DMS153 treated with DMSO at 0.1 percent for 48 hours (cell line): ENCODE measurements around the gene CEMIP.

Experiments
- DNase-seq: peaks from one replicate; lab custom pipeline; 2025; ENCODE audit not compliant: unreplicated experiment; lab: John Stamatoyannopoulos, UW

Gene CEMIP

GRCh38 chr15:80780416-80781221, 1.4 kb downstream of the CEMIP start:
- no peak for DNase-seq

- DNase-seq = no peak
These were observed 4.1 kb downstream of the CEMIP start for GRCh38 chr15:80783260-80783659.

GRCh38 chr15:80785335-80785734, 6.2 kb downstream of the CEMIP start:
- DNase-seq = no peak

- no peak for DNase-seq
These were observed 6.7 kb downstream of the CEMIP start for GRCh38 chr15:80785811-80786354.

- no peak for DNase-seq
These were observed 8.1 kb downstream of the CEMIP start for GRCh38 chr15:80787316-80787715.

- DNase-seq = no peak
These were observed 9.4 kb downstream of the CEMIP start for GRCh38 chr15:80788536-80788935.

GRCh38 chr15:80789296-80789695, 10.1 kb downstream of the CEMIP start:
- no peak for DNase-seq

GRCh38 chr15:80789796-80790195, 10.6 kb downstream of the CEMIP start:
- no peak for DNase-seq

- no peak for DNase-seq
These were observed 11.1 kb downstream of the CEMIP start for GRCh38 chr15:80790236-80790635.

- DNase-seq = no peak
These were observed 11.8 kb downstream of the CEMIP start for GRCh38 chr15:80791004-80791403.

GRCh38 chr15:80796407-80796806, 17.2 kb downstream of the CEMIP start:
- DNase-seq = no peak

GRCh38 chr15:80798911-80799310, 19.7 kb downstream of the CEMIP start:
- DNase-seq = no peak

GRCh38 chr15:80800067-80800466, 20.9 kb downstream of the CEMIP start:
- no peak for DNase-seq

- no peak for DNase-seq
These were observed 22.9 kb downstream of the CEMIP start for GRCh38 chr15:80801891-80802680.

GRCh38 chr15:80803580-80804525, 24.7 kb downstream of the CEMIP start:
- DNase-seq = no peak

GRCh38 chr15:80804970-80805495, 25.9 kb downstream of the CEMIP start:
- DNase-seq = peak; percentile 45

- DNase-seq = no peak
These were observed 32.7 kb downstream of the CEMIP start for GRCh38 chr15:80811781-80812315.

- DNase-seq = no peak
These were observed 35.9 kb downstream of the CEMIP start for GRCh38 chr15:80815106-80815505.

GRCh38 chr15:80816049-80816653, 37.0 kb downstream of the CEMIP start:
- no peak for DNase-seq

- no peak for DNase-seq
These were observed 37.8 kb downstream of the CEMIP start for GRCh38 chr15:80816936-80817335.
